SK-N-SH (cell line): ENCODE measurements around the gene SLC25A26. TPM values are rescaled to one million over a fixed set of nuclear protein-coding genes. Genes with fewer than 3 reads are reported as not detected.

Experiments used
- CTCF ChIA-PET: fragments of 300-600, 350-600 bp; formaldehyde crosslinking; extraction: SDS; loops from one replicate; lab custom pipeline; 2021; lab: Yijun Ruan, JAX
- POLR2A ChIA-PET: fragments of 350-600 bp; sonication (Branson Sonifier 250); formaldehyde crosslinking; extraction: SDS; loops from one replicate; lab custom pipeline; 2020; ENCODE audit warnings: antibody characterized with exemption, inconsistent platforms; lab: Yijun Ruan, JAX
- DNase-seq: peaks from one replicate; pipeline ENCODE4 v3.0.0; 2012
- H2AFZ ChIP-seq: fragments of 200-600 bp; sonication (generic); 2 replicates; pipeline ENCODE4 v1.8.1; 2016; ENCODE audit warnings: antibody characterized with exemption, mild to moderate bottlenecking, low read depth
- H3F3A ChIP-seq: fragments of 200-600 bp; sonication (generic); replicated peaks from 2 replicates; pipeline ENCODE3; 2016; ENCODE audit warnings: antibody characterized with exemption, mild to moderate bottlenecking; ENCODE audit not compliant: insufficient read depth
- H3K27ac ChIP-seq, 2 experiments: fragments of 200-500 bp in 1 of 2; fragments of 200-600 bp in 1 of 2; sonication (Bioruptor generic) in 1 of 2; sonication (generic), shearing (Covaris generic) in 1 of 2; 2 replicates each; pipeline versions ENCODE4 v1.5.1 to v1.6.1; 2014 to 2016; ENCODE audit warnings: low read depth in 2 of 2, inconsistent platforms in 1 of 2, low read length in 1 of 2, mild to moderate bottlenecking in 1 of 2, mixed read lengths in 1 of 2
- H3K27me3 ChIP-seq: fragments of 200-600 bp; sonication (generic), shearing (Covaris generic); 2 replicates; pipeline ENCODE4 v1.6.1; 2016; ENCODE audit warnings: mixed run types; ENCODE audit not compliant: insufficient read depth
- H3K36me3 ChIP-seq, 2 experiments: fragments of 200-500 bp in 1 of 2; fragments of 200-600 bp in 1 of 2; sonication (Bioruptor generic) in 1 of 2; sonication (generic) in 1 of 2; replicated peaks in 1 of 2; 2 replicates each; pipeline versions ENCODE3 to v1.5.1; 2014 to 2016; ENCODE audit warnings: low read length in 1 of 2, mild to moderate bottlenecking in 1 of 2; ENCODE audit not compliant: insufficient read depth in 2 of 2, control insufficient read depth in 1 of 2
- H3K4me1 ChIP-seq, 2 experiments: fragments of 200-500 bp in 1 of 2; fragments of 200-600 bp in 1 of 2; sonication (Bioruptor generic) in 1 of 2; sonication (generic), shearing (Covaris generic) in 1 of 2; 2 replicates each; pipeline versions ENCODE4 v1.5.1 to v1.6.1; 2014 to 2016; ENCODE audit warnings: low read depth in 1 of 2, low read length in 1 of 2, mixed run types in 1 of 2; ENCODE audit not compliant: insufficient read depth in 2 of 2, control insufficient read depth in 1 of 2
- H3K4me2 ChIP-seq: fragments of 200-600 bp; sonication (generic), shearing (Covaris generic); 2 replicates; pipeline ENCODE4 v1.6.1; 2017; ENCODE audit warnings: mixed run types
- H3K4me3 ChIP-seq, 2 experiments: fragments of 200-500 bp in 1 of 2; fragments of 200-600 bp in 1 of 2; sonication (Bioruptor generic) in 1 of 2; sonication (generic), shearing (Covaris generic) in 1 of 2; 2 replicates each; pipeline versions ENCODE4 v1.5.1 to v1.8.1; 2014 to 2016; ENCODE audit warnings: low read depth in 2 of 2, inconsistent platforms in 1 of 2, low read length in 1 of 2, mild to moderate bottlenecking in 1 of 2, mixed read lengths in 1 of 2, moderate library complexity in 1 of 2
- H3K79me2 ChIP-seq: fragments of 200-600 bp; sonication (generic); 2 replicates; pipeline ENCODE4 v1.8.1; 2017; ENCODE audit warnings: mild to moderate bottlenecking; ENCODE audit not compliant: insufficient read depth
- H3K9ac ChIP-seq: fragments of 200-600 bp; sonication (generic); 2 replicates; pipeline ENCODE4 v1.6.1; 2017; ENCODE audit warnings: mixed run types
- H3K9me2 ChIP-seq: fragments of 200-600 bp; sonication (generic); 2 replicates; pipeline ENCODE4 v1.6.1; 2017; ENCODE audit warnings: mixed run types
- H3K9me3 ChIP-seq: fragments of 200-600 bp; sonication (generic); 2 replicates; pipeline ENCODE4 v1.6.1; 2017; ENCODE audit warnings: mixed run types, mild to moderate bottlenecking, moderate library complexity
- H4K20me1 ChIP-seq: fragments of 200-600 bp; sonication (generic); 2 replicates; pipeline ENCODE4 v1.6.1; 2017; ENCODE audit warnings: mild to moderate bottlenecking, mixed run types; ENCODE audit not compliant: insufficient read depth
- ELF1 ChIP-seq: IDR thresholded peaks from 2 replicates; pipeline ENCODE4 v1.4.0; 2012
- EP300 ChIP-seq, 2 experiments: IDR thresholded peaks; 2 replicates each; pipeline versions ENCODE4 v1.4.0 to v1.6.1; 2012; ENCODE audit warnings: borderline replicate concordance in 1 of 2, low read depth in 1 of 2, low read length in 1 of 2
- FOSL2 ChIP-seq: IDR thresholded peaks from 2 replicates; pipeline ENCODE4 v1.4.0; 2012; ENCODE audit warnings: low read depth, mild to moderate bottlenecking, moderate library complexity, borderline replicate concordance
- FOXJ3 ChIP-seq: sonication (generic); formaldehyde crosslinking; IDR thresholded peaks from 2 replicates; pipeline ENCODE4 v1.5.1; 2020; ENCODE audit warnings: mild to moderate bottlenecking, missing genetic modification reagents
- FOXM1 ChIP-seq: IDR thresholded peaks from 2 replicates; pipeline ENCODE4 v1.4.0; 2012; ENCODE audit warnings: low read depth, mild to moderate bottlenecking
- GABPA ChIP-seq: IDR thresholded peaks from 2 replicates; pipeline ENCODE4 v1.4.0; 2012; ENCODE audit warnings: low read depth, mild to moderate bottlenecking
- GATA2 ChIP-seq: sonication (generic); formaldehyde crosslinking; IDR thresholded peaks from 2 replicates; pipeline ENCODE4 v1.5.0; 2020; ENCODE audit warnings: mild to moderate bottlenecking, missing genetic modification reagents
- MXI1 ChIP-seq: IDR thresholded peaks from 2 replicates; pipeline ENCODE4 v1.6.1; 2012; ENCODE audit warnings: mild to moderate bottlenecking, low read depth, low read length, improper control_type of control experiment
- NFIC ChIP-seq: IDR thresholded peaks from 2 replicates; pipeline ENCODE4 v1.4.0; 2012; ENCODE audit warnings: borderline replicate concordance
- POLR2AphosphoS5 ChIP-seq: IDR thresholded peaks from 2 replicates; pipeline ENCODE4 v1.6.1; 2012; ENCODE audit warnings: low read depth, low read length
- RAD21 ChIP-seq: IDR thresholded peaks from 2 replicates; pipeline ENCODE4 v1.6.1; 2012; ENCODE audit warnings: mild to moderate bottlenecking, low read length
- RFX5 ChIP-seq: IDR thresholded peaks from 2 replicates; pipeline ENCODE4 v1.6.1; 2012; ENCODE audit warnings: mild to moderate bottlenecking, improper control_type of control experiment, low read length
- SMC3 ChIP-seq: IDR thresholded peaks from 2 replicates; pipeline ENCODE4 v1.6.1; 2012; ENCODE audit warnings: low read depth, low read length, improper control_type of control experiment
- TAF1 ChIP-seq: IDR thresholded peaks from 2 replicates; pipeline ENCODE4 v1.6.1; 2012; ENCODE audit warnings: low read depth, mild to moderate bottlenecking, low read length, moderate library complexity, borderline replicate concordance
- YY1 ChIP-seq: IDR thresholded peaks from 2 replicates; pipeline ENCODE4 v1.4.0; 2012; ENCODE audit warnings: low read depth, mild to moderate bottlenecking
- WGBS: methylation state at CpG from one replicate; pipeline ENCODE4 v1.1.6; 2017; ENCODE audit warnings: low lambda C conversion rate; 5-methylcytosine and 5-hydroxymethylcytosine counted together
- polyA plus RNA-seq, 3 experiments: library from polyadenylated mRNA; depleted of rRNA; stranded (reverse); fragments of >200 nt; gene quantifications; 2 replicates each; pipeline ENCODE4 v1.2.3, GENCODE V29; 2012
- TF ChIP-seq, protein P1 (sequence below): IDR thresholded peaks from 2 replicates; pipeline ENCODE4; 2012
- TF ChIP-seq, protein P2 (sequence below): fragments of 200-600 bp; sonication (generic); IDR thresholded peaks from 2 replicates; pipeline ENCODE4 v1.6.1; 2017; ENCODE audit warnings: antibody characterized with exemption, mild to moderate bottlenecking, moderate library complexity
- TF ChIP-seq, protein P3 (sequence below): IDR thresholded peaks from 2 replicates; pipeline ENCODE4 v1.4.0; 2012; ENCODE audit warnings: low read depth
- TF ChIP-seq, protein P4 (sequence below): IDR thresholded peaks from 2 replicates; pipeline ENCODE4 v1.4.0; 2012; ENCODE audit warnings: low read depth, borderline replicate concordance

The SLC25A26 gene
- polyA plus RNA-seq, 1 of the 3 experiments (the other 2 are of a cell fraction): 31.8 TPM

DNA sequence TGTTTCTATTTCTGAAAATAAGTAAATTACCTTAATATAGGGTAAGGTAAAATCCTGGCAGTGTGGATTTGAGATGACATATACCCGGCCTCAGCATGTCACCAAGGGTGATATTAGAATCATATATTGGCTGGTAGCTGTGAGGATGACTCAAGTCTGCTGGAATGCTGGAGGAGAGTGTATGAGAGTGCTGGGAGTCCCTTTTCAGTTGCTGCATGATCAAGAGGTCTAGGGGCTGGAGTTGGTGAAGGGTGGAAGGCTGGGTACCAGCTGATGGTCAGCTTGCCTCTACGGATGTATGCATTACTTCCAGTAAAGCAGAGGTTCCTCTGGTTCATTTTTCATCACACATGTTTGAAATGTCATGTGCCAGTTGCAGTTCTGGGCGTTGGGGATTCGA is 40.6 kb downstream of the SLC25A26 start:
- Histone ChIP-seq H3K9ac (no peak overlapping the region), H3F3A (no peaks in the 10 kb centered on the region), H3K4me2 (no peak overlapping the region), H3K36me3 (peaks cover 5 to 9% of the 10 kb centered on the region in 2 experiments), H3K4me1 (no peaks in the 10 kb centered on the region), H3K9me3 (no peaks in the 10 kb centered on the region), H3K27me3 (no peaks in the 10 kb centered on the region), H2AFZ (no peak overlapping the region), H3K79me2 (no peaks in the 10 kb centered on the region), H3K9me2 (no peaks in the 10 kb centered on the region), H3K4me3 (no peak overlapping the region), H4K20me1 (no peaks in the 10 kb centered on the region), H3K27ac (no peak overlapping the region)
- TF ChIP-seq POLR2AphosphoS5 (no peak), GABPA (no peak), ELF1 (no peak), RAD21 (no peak), YY1 (no peak), GATA2 (CRISPR knock-in tag) (no peak), EP300 (IDR thresholded peaks at IDR 0.05; ENCODE audit: borderline replicate concordance in 1 of 2, low read depth in 1 of 2, low read length in 1 of 2) (no peak), FOSL2 (no peak)
- TF ChIP-seq, protein P1, sequence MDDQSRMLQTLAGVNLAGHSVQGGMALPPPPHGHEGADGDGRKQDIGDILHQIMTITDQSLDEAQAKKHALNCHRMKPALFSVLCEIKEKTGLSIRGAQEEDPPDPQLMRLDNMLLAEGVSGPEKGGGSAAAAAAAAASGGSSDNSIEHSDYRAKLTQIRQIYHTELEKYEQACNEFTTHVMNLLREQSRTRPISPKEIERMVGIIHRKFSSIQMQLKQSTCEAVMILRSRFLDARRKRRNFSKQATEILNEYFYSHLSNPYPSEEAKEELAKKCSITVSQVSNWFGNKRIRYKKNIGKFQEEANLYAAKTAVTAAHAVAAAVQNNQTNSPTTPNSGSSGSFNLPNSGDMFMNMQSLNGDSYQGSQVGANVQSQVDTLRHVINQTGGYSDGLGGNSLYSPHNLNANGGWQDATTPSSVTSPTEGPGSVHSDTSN: no peak
- DNase-seq: no peak
- ChIA-PET CTCF (interaction anchor here (0.9 to 1.6 kb wide), 2 partner anchors 7 to 561 kb away, joined by 4 to 10 read pairs; no protein-coding TSS in a partner anchor), POLR2A (no interaction called here)
- WGBS: 92% methylated on average over 4 of the region's 4 CpGs

DNA sequence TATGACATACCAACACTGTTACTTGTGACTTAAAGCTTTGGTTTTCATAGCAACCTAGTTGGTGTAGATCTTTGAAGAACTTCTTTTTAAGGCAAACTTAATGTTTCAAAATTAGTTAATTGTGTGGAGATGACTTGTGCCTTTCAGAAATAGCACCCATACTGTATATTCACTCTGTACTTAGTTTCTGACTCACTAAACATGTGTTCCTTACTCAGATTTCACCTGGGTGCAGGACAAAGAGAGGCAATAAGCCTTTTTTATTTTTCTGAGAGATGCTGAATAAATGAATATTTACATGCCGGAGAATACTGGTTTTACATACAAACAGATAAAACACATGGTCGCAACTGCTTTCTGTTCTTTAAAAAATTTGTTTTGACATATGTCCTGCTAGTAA is 44.8 kb downstream of the SLC25A26 start:
- no peaks in the 10 kb centered on the region for H3K9me3 ChIP-seq
- no peak overlapping the region for H2AFZ ChIP-seq
- no peaks in the 10 kb centered on the region for H3K9me2 ChIP-seq
- peaks cover 5 to 13% of the 10 kb centered on the region in 2 experiments for H3K36me3 ChIP-seq
- H3K27ac ChIP-seq: no peak overlapping the region
- H3F3A ChIP-seq: peaks cover 12% of the 10 kb centered on the region
- H3K4me1 ChIP-seq: no peaks in the 10 kb centered on the region
- H3K4me3 ChIP-seq: no peak overlapping the region
- no peak for DNase-seq
- ChIA-PET POLR2A (no interaction called here), CTCF (interaction anchor here (1.3 kb wide), 1 partner anchor 11 kb away, joined by 4 read pairs; no protein-coding TSS in a partner anchor)
- H3K4me2 ChIP-seq: no peak overlapping the region
- TF ChIP-seq, protein P2, sequence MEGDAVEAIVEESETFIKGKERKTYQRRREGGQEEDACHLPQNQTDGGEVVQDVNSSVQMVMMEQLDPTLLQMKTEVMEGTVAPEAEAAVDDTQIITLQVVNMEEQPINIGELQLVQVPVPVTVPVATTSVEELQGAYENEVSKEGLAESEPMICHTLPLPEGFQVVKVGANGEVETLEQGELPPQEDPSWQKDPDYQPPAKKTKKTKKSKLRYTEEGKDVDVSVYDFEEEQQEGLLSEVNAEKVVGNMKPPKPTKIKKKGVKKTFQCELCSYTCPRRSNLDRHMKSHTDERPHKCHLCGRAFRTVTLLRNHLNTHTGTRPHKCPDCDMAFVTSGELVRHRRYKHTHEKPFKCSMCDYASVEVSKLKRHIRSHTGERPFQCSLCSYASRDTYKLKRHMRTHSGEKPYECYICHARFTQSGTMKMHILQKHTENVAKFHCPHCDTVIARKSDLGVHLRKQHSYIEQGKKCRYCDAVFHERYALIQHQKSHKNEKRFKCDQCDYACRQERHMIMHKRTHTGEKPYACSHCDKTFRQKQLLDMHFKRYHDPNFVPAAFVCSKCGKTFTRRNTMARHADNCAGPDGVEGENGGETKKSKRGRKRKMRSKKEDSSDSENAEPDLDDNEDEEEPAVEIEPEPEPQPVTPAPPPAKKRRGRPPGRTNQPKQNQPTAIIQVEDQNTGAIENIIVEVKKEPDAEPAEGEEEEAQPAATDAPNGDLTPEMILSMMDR: no peak
- no peak for TF ChIP-seq FOSL2
- TF ChIP-seq FOXJ3 (CRISPR knock-in tag): no peak
- TF ChIP-seq GATA2 (CRISPR knock-in tag): no peak
- no peak for TF ChIP-seq ELF1
- TF ChIP-seq NFIC: no peak
- TF ChIP-seq MXI1: no peak
- TF ChIP-seq, protein P3, sequence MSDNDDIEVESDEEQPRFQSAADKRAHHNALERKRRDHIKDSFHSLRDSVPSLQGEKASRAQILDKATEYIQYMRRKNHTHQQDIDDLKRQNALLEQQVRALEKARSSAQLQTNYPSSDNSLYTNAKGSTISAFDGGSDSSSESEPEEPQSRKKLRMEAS: no peak
- TF ChIP-seq FOXM1: no peak
- TF ChIP-seq RFX5: no peak
- TF ChIP-seq, protein P4, sequence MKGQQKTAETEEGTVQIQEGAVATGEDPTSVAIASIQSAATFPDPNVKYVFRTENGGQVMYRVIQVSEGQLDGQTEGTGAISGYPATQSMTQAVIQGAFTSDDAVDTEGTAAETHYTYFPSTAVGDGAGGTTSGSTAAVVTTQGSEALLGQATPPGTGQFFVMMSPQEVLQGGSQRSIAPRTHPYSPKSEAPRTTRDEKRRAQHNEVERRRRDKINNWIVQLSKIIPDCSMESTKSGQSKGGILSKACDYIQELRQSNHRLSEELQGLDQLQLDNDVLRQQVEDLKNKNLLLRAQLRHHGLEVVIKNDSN: no peak
- TF ChIP-seq SMC3: no peak
- no peak for TF ChIP-seq TAF1
- TF ChIP-seq POLR2AphosphoS5: no peak
- no peak for TF ChIP-seq EP300 (IDR thresholded peaks at IDR 0.05; ENCODE audit: borderline replicate concordance in 1 of 2, low read depth in 1 of 2, low read length in 1 of 2)
- TF ChIP-seq YY1: no peak
- H3K27me3 ChIP-seq: no peaks in the 10 kb centered on the region
- no peaks in the 10 kb centered on the region for H4K20me1 ChIP-seq
- H3K79me2 ChIP-seq: no peaks in the 10 kb centered on the region
- WGBS: 97% methylated on average over 2 of the region's 2 CpGs
- no peak overlapping the region for H3K9ac ChIP-seq
